Stimulated activated CD4-positive, alpha-beta T cell treated with anti-CD3 and anti-CD28 coated beads, Interleukin-1b, Interleukin-23, amount 100 ng/mL, for 1 hour (primary cell): ENCODE measurements around the gene DNAJC11.
"Not testable (repeated sequence)": the region's sequence is repeated elsewhere in the genome, so short reads cannot be mapped to it uniquely, and the experiment has no call there.

ENCODE experiments used
- DNase-seq, 2 donors: peaks; one replicate each; pipeline ENCODE4 v3.0.0-alpha.2; 2020; ENCODE audit warnings: low read depth in 2 of 2

The DNAJC11 gene

DNA sequence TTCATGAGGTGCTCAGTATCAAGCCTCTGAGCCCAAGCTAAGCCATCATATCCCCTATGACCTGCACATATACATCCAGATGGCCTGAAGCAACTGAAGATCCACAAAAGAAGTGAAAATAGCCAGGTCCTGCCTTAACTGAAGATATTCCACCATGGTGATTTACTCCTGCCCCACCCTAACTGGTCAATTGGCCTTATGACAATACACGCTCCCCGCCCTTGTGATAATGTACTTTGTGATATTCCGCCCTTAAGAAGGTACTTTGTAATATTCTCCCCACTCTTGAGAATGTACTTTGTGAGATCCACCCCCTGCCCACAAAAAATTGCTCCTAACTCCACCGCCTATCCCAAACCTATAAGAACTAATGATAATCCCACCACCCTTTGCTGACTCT lies 1.7 kb downstream of the DNAJC11 start:
- not testable (repeated sequence) for DNase-seq

DNA sequence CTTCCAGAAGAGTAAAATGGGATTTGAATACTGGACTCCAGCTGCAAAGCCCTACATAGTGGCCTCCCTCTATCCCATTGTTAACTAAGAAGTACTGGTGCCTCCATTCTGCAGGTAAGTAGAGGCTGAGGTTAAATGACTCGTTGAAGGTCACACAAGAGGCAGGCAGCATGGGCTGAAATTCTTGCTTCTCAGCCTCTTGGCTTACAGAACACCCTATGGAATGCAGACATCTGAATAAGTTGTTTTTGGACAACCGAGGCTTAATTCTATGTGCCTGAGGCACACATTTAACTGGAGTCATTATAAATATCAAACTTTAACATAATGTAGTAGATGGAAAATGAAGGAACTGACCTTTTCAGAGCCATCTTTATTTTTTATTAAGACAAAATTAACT lies 5.7 kb downstream of the DNAJC11 start:
- DNase-seq = no peak

DNA sequence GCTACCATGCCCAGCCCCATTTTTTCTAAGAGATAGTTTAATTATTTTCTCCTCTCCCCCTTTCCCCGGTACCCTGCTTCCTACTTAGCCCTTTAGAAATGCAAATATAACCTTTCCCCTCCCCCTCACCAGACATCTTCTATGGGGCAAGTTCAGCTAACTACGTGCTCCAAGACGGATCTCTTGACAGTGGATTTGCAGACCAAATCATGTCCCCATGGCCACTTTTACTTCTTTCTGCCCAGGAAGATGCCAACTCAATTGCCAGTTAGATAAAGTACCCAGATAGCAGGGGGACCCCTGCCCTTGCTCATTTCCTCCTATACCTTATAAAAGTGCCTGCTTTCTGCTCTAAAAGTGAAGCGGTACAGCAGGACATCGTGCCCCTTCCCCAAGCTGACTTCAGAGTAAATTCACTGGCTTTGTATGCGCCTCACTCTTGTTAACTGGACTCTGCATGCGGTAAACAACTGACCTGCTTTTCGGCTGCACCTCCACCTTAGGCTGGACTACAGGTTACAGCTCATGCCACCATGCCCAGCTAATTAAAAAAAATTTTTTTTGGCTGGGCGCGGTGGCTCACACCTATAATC lies 7.4 kb downstream of the DNAJC11 start:
- DNase-seq = no peak

DNA sequence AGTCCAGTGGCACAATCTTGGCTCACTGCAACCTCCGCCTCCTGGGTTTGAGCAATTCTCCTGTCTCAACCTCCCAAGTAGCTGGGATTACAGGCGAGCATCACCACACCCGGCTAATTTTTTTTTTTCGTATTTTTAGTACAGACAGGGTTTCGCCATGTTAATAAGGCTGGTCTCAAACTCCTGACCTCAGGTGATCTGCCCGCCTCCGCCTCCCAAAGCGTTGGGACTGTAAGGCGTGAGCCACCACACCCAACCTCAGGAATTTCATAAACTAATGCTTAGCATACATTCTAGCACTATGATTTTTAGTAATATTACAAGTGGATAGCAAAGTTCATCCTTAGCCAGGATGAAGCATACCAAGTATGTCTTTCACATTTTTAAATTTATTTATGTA lies 8.7 kb downstream of the DNAJC11 start:
- DNase-seq = no peak

DNA sequence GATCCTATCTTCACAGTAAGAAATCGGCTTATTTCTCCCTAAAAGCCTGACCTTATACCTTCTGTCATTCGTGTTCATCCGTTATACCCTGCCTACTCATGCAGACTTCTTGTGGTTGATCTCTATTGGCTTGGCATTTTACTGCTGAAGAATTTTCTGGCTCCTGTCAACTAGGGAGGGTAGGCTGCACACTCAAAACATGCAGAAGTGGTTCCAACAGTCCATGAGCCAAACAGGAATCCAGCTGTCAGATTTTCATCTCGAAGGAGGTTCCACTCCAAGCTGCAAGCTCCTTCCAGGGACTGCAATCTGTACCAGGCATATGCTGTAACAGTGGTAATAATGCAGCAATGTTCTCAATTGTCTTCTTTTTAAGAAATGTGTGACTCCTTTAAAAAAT lies 10.1 kb downstream of the DNAJC11 start:
- DNase-seq = no peak

DNA sequence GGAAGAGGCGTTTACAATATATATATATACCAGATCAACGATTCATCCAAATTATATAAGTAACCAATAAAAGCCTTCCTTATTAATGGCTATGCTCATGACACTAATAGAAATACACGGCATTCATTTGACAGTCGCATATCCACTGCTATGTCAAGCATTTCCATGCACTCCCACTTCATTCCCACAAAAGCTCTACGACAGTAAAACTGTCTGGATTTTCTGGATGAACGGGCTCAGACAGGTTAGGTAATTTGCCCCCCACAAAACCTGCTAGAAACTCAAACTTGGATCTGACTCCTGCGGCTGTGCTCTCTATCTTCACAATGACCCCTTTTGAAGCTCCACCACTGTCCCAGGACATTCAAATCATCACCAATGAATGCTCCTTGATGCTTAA lies 11.4 kb downstream of the DNAJC11 start:
- no peak for DNase-seq

DNA sequence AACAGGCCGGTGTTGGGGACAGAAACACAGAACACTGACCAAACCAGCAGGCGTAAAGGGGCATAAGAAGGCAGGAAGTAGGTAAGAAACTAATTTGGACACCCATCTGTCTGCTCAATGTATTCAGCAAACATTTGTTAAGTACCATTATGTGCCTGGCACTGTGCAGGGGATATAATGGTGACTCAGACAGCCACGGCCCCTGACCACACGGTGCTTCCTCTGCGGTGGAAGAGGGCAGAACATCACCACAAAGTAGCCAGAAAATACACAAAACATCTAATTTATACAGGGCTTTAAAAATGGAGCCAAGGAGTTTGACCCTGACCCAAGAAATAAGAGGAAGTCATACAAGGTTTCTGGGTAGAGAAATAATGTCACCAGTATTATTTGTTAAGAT lies 12.9 kb downstream of the DNAJC11 start:
- no peak for DNase-seq

DNA sequence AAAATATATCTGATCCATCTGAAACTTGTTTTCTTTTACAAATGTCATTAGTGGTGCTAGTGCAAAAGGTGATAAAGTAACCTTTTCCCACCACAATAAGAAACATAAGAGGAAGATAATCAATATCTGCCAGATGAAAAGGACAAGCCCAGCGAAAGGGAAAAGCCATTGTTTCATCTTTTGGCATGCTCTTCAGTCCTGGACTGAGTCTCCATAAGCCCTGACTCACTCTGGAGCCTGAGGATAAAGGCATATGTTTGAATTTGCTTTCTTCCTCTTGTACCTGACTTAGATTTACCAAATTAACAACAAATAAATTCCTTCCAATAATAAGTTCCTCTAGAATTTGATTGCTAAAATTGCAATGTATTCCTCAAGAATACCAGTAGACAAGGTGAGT lies 13.6 kb downstream of the DNAJC11 start:
- no peak for DNase-seq

DNA sequence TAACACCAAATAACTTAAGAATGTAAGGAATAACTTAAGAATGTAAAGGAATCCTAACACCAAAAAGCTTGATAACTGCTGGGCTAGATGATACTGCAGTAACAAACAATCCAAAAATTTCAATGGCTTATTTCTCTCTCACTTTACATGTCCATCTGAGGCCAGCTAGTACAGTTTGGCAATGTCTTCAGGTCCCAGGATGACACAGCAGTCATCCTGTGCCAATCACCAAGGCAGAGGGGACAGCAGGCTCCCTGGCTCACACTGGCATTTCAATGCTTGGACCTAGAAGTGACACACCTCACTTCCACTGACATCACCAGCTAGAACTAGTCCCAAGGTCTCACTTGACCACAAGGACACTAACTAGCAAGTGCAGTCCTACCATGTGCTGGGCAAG lies 15.3 kb downstream of the DNAJC11 start:
- DNase-seq = no peak

DNA sequence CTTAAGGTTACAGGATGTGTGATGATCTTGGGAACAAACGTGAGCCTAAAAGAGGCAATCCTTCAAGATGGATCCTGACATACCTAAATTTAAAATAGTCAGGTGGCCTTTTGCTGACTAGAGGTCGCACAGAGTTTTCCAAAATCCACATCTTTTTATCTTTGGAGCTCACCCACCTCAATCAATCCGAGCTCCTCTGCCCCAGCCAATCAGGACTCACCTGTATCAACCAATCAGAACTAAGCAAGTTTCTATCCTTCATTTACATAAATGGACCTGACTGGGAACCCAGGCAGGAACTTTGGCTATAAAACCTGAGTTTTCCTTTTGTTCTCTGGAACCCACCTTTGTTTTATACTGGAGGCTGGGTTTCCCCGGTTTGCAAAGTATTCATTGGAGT lies 16.2 kb downstream of the DNAJC11 start:
- DNase-seq = no peak

DNA sequence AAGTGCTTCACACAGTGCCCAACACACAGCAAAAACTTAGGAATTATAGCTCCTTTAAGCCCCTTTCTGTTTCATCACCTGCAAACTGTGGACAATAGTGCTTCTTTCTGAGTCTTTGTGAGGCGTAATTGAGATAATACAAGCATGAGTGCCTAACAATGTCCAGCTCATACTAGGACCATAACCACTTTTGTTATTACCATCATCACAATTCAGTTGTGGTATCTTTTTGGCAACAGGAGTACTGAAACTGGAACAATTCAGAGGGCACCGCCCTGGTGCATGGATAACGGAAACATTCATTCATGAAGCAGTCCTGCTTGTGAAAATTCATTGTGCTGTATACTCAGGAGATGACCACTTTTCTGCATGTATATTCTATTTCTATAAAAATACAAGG lies 18.2 kb downstream of the DNAJC11 start:
- no peak for DNase-seq

DNA sequence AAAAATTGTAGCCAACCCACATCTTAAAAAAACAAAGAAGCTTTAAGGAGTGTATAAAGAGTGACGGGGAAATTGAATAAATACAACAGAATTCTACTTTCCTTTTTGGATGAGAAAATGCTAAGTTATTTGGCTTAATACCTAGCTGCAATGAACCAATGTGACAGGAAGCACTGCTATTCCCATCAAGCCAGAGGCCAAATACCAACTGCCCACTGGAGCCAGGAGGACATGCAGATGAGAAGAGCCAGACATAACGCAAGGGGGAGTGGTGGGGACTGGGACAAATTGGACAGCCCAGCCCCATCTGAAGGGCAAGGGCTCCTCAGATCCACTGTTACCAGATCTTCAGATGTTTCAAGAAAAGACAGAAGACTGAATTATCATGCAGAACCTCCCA lies 25.7 kb downstream of the DNAJC11 start:
- DNase-seq = no peak

DNA sequence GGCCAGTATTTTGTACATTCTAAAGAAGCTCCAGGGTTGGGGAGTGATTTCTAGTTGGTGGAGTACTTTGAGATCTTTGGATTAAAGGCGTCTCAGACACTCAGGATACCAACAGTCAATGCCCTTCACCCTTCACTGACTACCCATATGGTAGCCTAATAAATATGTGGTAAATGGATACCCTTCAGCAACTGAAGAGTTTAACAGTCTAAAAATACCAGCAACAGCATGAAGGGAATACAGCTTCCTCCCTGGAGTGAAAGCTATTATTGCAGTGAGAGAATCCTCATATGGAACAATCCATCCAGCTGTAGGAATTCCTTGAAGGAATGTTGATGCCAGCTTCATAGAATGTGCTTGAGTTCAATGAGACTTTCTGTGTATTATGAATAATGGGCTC lies 26.8 kb downstream of the DNAJC11 start:
- no peak for DNase-seq

DNA sequence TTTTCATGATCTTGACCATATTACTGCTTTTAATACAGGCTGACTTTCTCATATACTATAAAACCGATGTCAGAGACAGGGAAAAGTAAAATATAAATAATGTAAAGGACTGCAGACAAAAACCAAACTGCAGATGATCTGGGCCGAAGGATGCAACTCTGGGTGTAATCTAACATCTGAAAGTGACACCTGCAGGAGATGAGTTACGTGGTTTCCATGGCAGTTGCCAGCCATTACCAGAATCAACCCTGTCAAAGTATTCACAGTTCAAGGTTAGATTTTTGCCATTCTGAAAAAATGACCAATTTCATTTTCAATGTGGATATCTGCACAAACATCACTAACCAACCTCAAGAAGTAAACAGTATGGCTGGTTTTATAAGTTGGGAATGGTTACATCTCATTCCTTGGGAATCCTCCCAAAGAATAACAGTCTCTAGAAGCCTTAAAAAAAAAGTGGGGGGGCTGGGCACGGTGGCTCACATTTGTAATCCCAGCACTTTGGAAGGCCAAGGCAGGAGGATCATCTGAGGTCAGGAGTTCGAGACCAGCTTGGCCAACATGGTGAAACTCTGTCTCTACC lies 27.7 kb downstream of the DNAJC11 start:
- no peak for DNase-seq

DNA sequence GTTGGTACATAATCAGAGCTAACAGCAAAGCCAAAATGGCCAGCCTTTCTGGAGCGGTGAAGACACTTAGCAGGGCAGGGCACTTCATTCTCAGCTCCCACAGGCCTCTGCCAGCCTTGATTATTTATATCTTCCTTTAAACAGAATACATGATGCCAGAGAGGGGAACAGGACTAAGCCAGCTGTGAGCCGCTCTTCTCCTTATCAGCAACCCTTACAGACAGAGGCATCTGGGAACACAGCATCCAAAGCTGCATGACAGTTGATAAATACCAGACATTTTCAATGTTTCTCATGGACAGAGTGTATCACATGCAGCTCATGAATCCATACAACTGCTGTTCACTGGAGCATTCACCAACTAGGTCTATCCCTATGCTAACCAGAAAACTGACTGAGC lies 29.1 kb downstream of the DNAJC11 start:
- no peak for DNase-seq

DNA sequence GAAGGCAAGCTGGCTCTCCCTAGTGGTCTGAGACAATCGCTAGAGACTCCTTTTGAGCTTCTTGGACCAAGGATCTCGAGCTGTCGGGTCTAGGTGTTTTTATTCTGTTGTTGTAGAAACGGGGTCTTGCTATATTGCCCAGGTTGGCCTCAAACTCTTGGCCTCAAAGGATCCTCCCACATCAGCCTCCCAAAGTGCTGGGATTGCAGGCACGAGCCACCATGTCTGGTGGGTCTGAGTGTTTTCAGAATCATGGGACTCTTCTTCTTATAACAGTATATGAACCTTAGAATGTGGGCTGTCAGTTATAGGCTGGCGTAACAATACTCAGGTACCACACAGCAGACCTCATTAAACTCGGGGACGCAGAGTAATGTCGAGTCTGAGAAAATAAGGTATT lies 33.1 kb downstream of the DNAJC11 start:
- DNase-seq = no peak

DNA sequence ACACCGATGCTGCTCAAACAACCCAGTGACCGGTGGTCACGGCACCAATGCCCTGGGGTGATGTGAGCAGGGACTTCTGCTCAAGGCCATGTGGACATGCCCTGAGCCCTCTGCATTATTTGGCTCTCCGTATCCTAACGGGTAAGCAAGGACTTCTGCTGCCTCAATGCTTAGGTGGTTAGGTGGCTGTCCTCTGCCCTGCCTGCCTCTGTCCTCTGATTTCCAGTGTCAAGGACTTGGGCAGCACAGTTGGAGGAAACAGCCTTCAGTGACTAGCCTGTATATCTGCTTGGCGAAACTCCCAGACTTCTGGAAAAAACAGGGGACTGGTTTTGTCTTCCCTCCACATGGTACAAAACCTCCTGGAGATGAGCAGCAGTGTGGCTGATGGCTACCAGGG lies 34.5 kb downstream of the DNAJC11 start:
- DNase-seq = no peak

DNA sequence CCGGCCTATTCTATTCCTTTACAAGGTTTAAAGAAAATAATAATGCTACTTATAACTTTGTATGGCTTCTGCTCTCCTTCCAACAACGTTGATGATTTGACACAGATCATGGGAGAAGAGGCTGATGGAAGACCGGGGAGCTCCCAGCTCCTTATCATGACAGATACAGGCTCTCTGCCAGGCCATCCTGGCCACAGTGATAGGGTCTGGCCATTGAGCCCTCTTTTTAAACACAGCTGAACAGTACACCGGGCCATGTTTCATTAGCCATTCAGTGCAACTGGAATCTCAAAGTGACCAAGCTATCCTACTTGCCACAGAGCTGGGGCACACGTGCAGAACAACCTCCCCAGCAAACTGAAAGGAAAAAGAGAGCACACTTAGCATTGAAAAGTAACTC lies 34.9 kb downstream of the DNAJC11 start:
- no peak for DNase-seq

DNA sequence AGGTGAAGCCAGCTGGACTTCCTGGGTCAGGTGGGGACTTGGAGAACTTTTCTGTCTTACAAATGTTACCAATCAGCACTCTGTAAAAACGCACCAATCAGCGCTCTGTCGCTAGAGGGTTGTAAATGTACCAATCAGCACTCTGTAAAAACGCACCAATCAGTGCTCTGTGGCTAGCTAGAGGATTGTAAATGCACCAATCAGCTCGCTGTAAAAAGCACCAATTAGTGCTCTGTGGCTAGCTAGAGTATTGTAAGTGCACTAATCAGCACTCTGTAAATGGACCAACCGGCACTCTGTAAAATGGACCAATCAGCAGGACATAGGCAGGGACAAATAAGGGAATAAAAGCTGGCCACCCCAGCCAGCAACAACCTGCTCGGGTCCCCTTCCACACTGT lies 39.1 kb downstream of the DNAJC11 start:
- not testable (repeated sequence) for DNase-seq

DNA sequence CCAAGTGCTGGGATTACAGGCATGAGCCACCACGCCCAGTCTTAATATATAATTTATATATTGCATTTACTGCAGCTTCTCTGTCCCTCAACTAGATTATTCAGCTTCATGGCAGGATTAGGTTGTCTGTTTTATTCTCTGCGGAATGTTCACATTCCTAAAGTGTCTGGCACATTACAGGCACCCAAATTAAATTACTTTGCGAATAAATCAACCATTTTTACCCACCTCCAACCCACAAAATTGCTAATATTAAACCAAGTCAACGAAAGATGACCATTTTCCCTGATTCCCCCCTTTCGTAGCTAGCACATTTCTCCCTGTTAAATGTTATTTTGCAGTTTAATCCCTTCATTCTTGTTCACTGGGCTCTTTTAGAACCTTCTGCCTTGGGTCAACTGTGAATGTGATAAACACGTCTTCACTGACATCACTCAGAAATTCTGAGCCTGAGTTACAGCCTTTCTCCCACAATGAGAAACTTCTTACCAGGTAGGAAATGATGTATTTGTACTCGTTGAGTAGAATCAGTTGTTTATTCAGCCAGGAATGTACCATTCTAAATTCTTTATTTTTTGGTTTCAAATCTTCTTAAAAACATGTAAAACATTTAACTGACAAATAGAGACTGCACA lies 41.1 kb downstream of the DNAJC11 start:
- no peak for DNase-seq

DNA sequence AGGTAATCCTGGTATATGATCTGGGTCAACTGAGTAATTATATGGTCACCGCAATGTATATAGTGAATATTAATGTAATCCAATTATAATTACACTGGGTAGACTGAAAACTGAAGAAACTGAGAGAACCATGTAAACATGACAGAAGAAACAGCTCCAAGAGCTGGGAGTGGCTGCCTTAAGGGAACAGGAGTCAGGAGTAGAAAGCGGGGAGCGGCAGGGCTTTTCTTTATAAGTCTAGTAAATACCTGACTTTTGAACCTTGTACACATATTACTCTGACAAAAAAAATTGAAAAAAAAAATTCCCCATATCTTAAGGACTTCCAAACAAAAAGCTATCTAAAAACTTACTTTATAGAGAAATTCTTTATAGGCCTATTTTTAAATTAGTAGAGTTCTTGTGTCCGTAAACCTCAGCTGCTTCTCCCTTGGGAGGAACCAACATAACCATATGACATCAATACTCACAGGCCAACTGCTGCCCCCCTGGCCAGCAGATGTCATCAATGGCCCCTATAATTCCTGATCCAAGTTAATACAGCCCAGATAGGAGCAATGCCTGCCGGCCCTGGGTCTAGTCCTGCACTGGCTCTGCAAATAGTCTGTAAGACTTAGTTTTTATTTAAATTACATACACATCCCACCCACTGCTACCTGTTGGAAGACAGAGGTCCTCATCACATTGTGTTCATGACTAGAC lies 43.1 kb downstream of the DNAJC11 start:
- DNase-seq = no peak

DNA sequence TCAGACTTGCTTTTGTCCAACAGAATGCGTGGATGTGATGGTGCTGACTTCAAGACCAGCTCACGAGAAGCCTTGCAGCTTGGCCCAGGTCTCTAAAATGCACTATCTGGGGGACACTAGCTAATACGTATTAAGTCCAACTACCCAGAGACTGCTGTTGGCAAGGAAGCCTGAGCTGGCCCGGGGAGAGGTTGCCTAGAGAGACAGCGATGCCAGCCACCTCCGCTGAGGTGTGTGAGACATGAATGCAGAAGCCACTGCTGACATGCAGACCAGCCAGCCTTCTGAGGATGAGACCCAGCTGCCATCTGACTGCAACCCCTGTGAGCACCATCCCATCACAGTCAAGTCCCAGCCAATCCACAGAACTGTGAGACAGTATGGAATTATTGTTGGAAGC lies 44.5 kb downstream of the DNAJC11 start:
- DNase-seq = no peak
